A549 treated with AZD9567 at 1 μM for 4 hours (cell line): Measurements from ENCODE around the gene GRN. TPM values are rescaled to one million over a fixed set of nuclear protein-coding genes. Genes with fewer than 3 reads are reported as not detected.

Experiments used
- total RNA-seq: library from RNA; stranded (reverse); fragments of 200-300 nt; extraction: Qiagen RNA extraction; gene quantifications from 5 replicates; pipeline ENCODE4 v1.2.3, GENCODE V29; 2022; ENCODE audit not compliant: insufficient read depth

Gene GRN
- 201 to 245 TPM (median 235 TPM) in 5 replicates for total RNA-seq

GRCh38 chr17:44344939-44345453, at the start of gene GRN:
Gene GRN, plus strand, starts transcription at chr17:44345302. Its CDS starts 3,863 bp downstream, at chr17:44349165.

GRCh38 chr17:44308320-44308818, 36.7 kb upstream of the GRN start, which contains the start of gene RUNDC3A:
Gene RUNDC3A, plus strand, starts transcription at chr17:44308601. Its CDS starts 232 bp downstream, at chr17:44308833.

GRCh38 chr17:44324571-44325275, 20.4 kb upstream of the GRN start, which contains the start of gene SLC25A39:
Gene SLC25A39, minus strand, starts transcription at chr17:44324823. Its CDS starts 1,261 bp downstream, at chr17:44323562.

GRCh38 chr17:44363613-44364159, 18.6 kb downstream of the GRN start, which contains the start of gene FAM171A2:
Gene FAM171A2, minus strand, starts transcription at chr17:44363853. Its CDS starts 139 bp downstream, at chr17:44363714.

GRCh38 chr17:44389281-44389680, 44.2 kb downstream of the GRN start, which contains the start of gene ITGA2B:
Gene ITGA2B, minus strand, starts transcription at chr17:44389649. Its CDS starts 176 bp downstream, at chr17:44389473.

Other genes with a start within 250 kb of the GRN start
- gene HDAC5, start 221.7 kb upstream of the GRN start, total RNA-seq, result 13.0 to 16.7 TPM (median 15.6 TPM) in 5 replicates
- 9.4 to 12.1 TPM (median 9.6 TPM) in 5 replicates for gene HROB, start 203.4 kb upstream of the GRN start, total RNA-seq
- 0.08 to 0.19 TPM (median 0.14 TPM) in 4 of 5 replicates, not detected in the other for gene ASB16, start 174.6 kb upstream of the GRN start, total RNA-seq
- gene TMUB2, start 158.3 kb upstream of the GRN start, total RNA-seq, result 20.8 to 39.2 TPM (median 39.2 TPM) in 5 replicates
- gene ATXN7L3, start 145.4 kb upstream of the GRN start, total RNA-seq, result 54.2 to 68.0 TPM (median 63.3 TPM) in 5 replicates
- gene UBTF, start 125.6 kb upstream of the GRN start, total RNA-seq, result 73.6 to 88.8 TPM (median 86.3 TPM) in 5 replicates
- gene SLC4A1, start 77.2 kb upstream of the GRN start, total RNA-seq, result not detected in 5 replicates
- gene RUNDC3A, start 36.7 kb upstream of the GRN start, total RNA-seq, result 0.49 to 0.78 TPM (median 0.72 TPM) in 5 replicates
- 160 to 218 TPM (median 207 TPM) in 5 replicates for gene SLC25A39, start 20.5 kb upstream of the GRN start, total RNA-seq
- 2.8 to 5.0 TPM (median 3.7 TPM) in 5 replicates for gene FAM171A2, start 18.6 kb downstream of the GRN start, total RNA-seq
- gene ITGA2B, start 44.3 kb downstream of the GRN start, total RNA-seq, result 1.7 to 1.9 TPM (median 1.8 TPM) in 4 of 5 replicates, not detected in the other
- gene GPATCH8, start 158.1 kb downstream of the GRN start, total RNA-seq, result 19.8 to 25.5 TPM (median 23.3 TPM) in 5 replicates
- gene FZD2, start 212.2 kb downstream of the GRN start, total RNA-seq, result 24.6 to 31.4 TPM (median 27.7 TPM) in 5 replicates